Mesenchymal stem cell (in vitro differentiated cells and primary cell): ENCODE data around the gene SNX10.

Source experiments
- DNase-seq: peaks from one replicate; pipeline ENCODE4 v3.0.0-alpha.2; 2013
- H2AFZ ChIP-seq: one replicate; pipeline ENCODE4 v1.6.1; 2013; ENCODE audit warnings: low read depth, mild to moderate bottlenecking, control low read depth, inconsistent platforms, low read length, moderate library complexity
- H2AK5ac ChIP-seq: 2 replicates; pipeline ENCODE4 v1.6.1; 2013; ENCODE audit warnings: low read length, moderate library complexity, mild to moderate bottlenecking, inconsistent platforms; ENCODE audit not compliant: severe bottlenecking
- H2BK120ac ChIP-seq: one replicate; pipeline ENCODE4 v1.6.1; 2013; ENCODE audit warnings: low read depth, mild to moderate bottlenecking, inconsistent platforms, low read length, moderate library complexity
- H2BK12ac ChIP-seq, 2 experiments: one replicate each; pipeline ENCODE4 v1.6.1; 2013; ENCODE audit warnings: inconsistent platforms in 2 of 2, low read length in 2 of 2, mild to moderate bottlenecking in 2 of 2, moderate library complexity in 2 of 2, control low read depth in 1 of 2
- H2BK15ac ChIP-seq: one replicate; pipeline ENCODE4 v1.6.1; 2013; ENCODE audit warnings: mild to moderate bottlenecking, low read depth, inconsistent platforms; ENCODE audit not compliant: poor library complexity, severe bottlenecking
- H2BK5ac ChIP-seq: 2 replicates; pipeline ENCODE4 v1.6.1; 2013; ENCODE audit warnings: low read depth, mild to moderate bottlenecking, low read length, control low read depth, inconsistent platforms; ENCODE audit not compliant: poor library complexity, severe bottlenecking
- H3K14ac ChIP-seq, 2 experiments: one replicate each; pipeline ENCODE4 v1.6.1; 2013; ENCODE audit warnings: inconsistent platforms in 2 of 2, low read length in 2 of 2, control low read depth in 1 of 2, mild to moderate bottlenecking in 1 of 2, moderate library complexity in 1 of 2
- H3K18ac ChIP-seq, 2 experiments: one replicate each; pipeline ENCODE4 v1.6.1; 2013; ENCODE audit warnings: inconsistent platforms in 2 of 2, low read length in 2 of 2, control low read depth in 1 of 2, low read depth in 1 of 2, mild to moderate bottlenecking in 1 of 2
- H3K23ac ChIP-seq, 2 experiments: one replicate each; pipeline ENCODE4 v1.6.1; 2013; ENCODE audit warnings: inconsistent platforms in 2 of 2, low read length in 2 of 2, mild to moderate bottlenecking in 2 of 2, moderate library complexity in 2 of 2, control low read depth in 1 of 2
- H3K27ac ChIP-seq: 2 replicates; pipeline ENCODE4 v1.5.1; 2013; ENCODE audit warnings: mild to moderate bottlenecking, moderate library complexity, low read length, control low read depth, inconsistent platforms; ENCODE audit not compliant: poor library complexity, severe bottlenecking
- H3K27me3 ChIP-seq, 2 experiments: 2 replicates each; pipeline versions ENCODE4 v1.6.1 to v1.7.0; 2013; ENCODE audit warnings: low read length in 2 of 2, mild to moderate bottlenecking in 2 of 2, moderate library complexity in 2 of 2, control low read depth in 1 of 2, inconsistent platforms in 1 of 2; ENCODE audit not compliant: control insufficient read depth in 1 of 2, insufficient read depth in 1 of 2
- H3K36me3 ChIP-seq, 2 experiments: 2 replicates each; pipeline versions ENCODE4 v1.6.1 to v1.7.0; 2013; ENCODE audit warnings: low read length in 2 of 2, control low read depth in 1 of 2, inconsistent platforms in 1 of 2, low read depth in 1 of 2, mild to moderate bottlenecking in 1 of 2; ENCODE audit not compliant: insufficient read depth in 2 of 2, control insufficient read depth in 1 of 2
- H3K4ac ChIP-seq, 2 experiments: one replicate each; pipeline ENCODE4 v1.6.1; 2013; ENCODE audit warnings: inconsistent platforms in 2 of 2, low read length in 2 of 2, mild to moderate bottlenecking in 2 of 2, moderate library complexity in 2 of 2, control low read depth in 1 of 2, low read depth in 1 of 2
- H3K4me1 ChIP-seq: 2 replicates; pipeline ENCODE4 v1.6.1; 2013; ENCODE audit warnings: low read depth, low read length, control low read depth; ENCODE audit not compliant: control insufficient read depth, insufficient read depth
- H3K4me2 ChIP-seq: 2 replicates; pipeline ENCODE4 v1.6.1; 2013; ENCODE audit warnings: low read length, mild to moderate bottlenecking, inconsistent platforms; ENCODE audit not compliant: poor library complexity, severe bottlenecking
- H3K4me3 ChIP-seq, 2 experiments: 2 replicates each; pipeline versions ENCODE4 v1.5.1 to v1.7.0; 2013; ENCODE audit warnings: low read length in 2 of 2, mild to moderate bottlenecking in 2 of 2, control low read depth in 1 of 2, low read depth in 1 of 2; ENCODE audit not compliant: insufficient read depth in 1 of 2
- H3K79me1 ChIP-seq: replicated peaks from 2 replicates; pipeline ENCODE4 v1.6.1; 2013; ENCODE audit warnings: mild to moderate bottlenecking, control low read depth, low read length, inconsistent platforms; ENCODE audit not compliant: poor library complexity, severe bottlenecking
- H3K9ac ChIP-seq: 2 replicates; pipeline ENCODE4 v1.7.0; 2013; ENCODE audit warnings: mild to moderate bottlenecking, low read length, moderate library complexity
- H3K9me3 ChIP-seq: 2 replicates; pipeline ENCODE4 v1.7.0; 2013; ENCODE audit warnings: mild to moderate bottlenecking, low read length; ENCODE audit not compliant: control insufficient read depth
- H4K8ac ChIP-seq: one replicate; pipeline ENCODE4 v1.6.1; 2013; ENCODE audit warnings: inconsistent platforms, mild to moderate bottlenecking, low read length, moderate library complexity
- H4K91ac ChIP-seq: one replicate; pipeline ENCODE4 v1.6.1; 2013; ENCODE audit warnings: mild to moderate bottlenecking, low read length, inconsistent platforms
- WGBS: methylation state at CpG from one replicate; pipeline ENCODE4 v1.1.7; 2013; ENCODE audit warnings: mixed read lengths; 5-methylcytosine and 5-hydroxymethylcytosine counted together

SNX10 gene

GRCh38 chr7:26376175-26376917, 84.7 kb downstream of the SNX10 start:
- peak overlapping the region; percentile 71 for H2AFZ ChIP-seq
- under 1% methylated on average over 69 of the region's 88 CpGs for WGBS

GRCh38 chr7:26378016-26378415, 86.4 kb downstream of the SNX10 start:
- Histone ChIP-seq H3K9ac (no peak overlapping the region), H2AFZ (no peak overlapping the region), H3K18ac (no peak overlapping the region), H2BK5ac (no peak overlapping the region), H3K27me3 (peaks cover 33 to 64% of the 10 kb centered on the region in 2 experiments), H2BK15ac (no peak overlapping the region), H2BK12ac (no peak overlapping the region), H3K4me3 (no peak overlapping the region), H3K79me1 (no peaks in the 10 kb centered on the region), H3K4me2 (no peak overlapping the region), H3K36me3 (no peaks in the 10 kb centered on the region), H4K91ac (no peak overlapping the region), H3K27ac (no peak overlapping the region), H3K23ac (no peak overlapping the region), H2AK5ac (no peak overlapping the region), H3K14ac (no peak overlapping the region), H3K4ac (no peak overlapping the region), H2BK120ac (no peak overlapping the region), H4K8ac (no peak overlapping the region), H3K9me3 (no peaks in the 10 kb centered on the region), H3K4me1 (peaks cover 14% of the 10 kb centered on the region)
- DNase-seq, result no peak
- WGBS, result 92% methylated on average over 7 of the region's 7 CpGs

More at GRCh38 chr7:26376175-26376917, 84.7 kb downstream of the SNX10 start:
- H4K91ac ChIP-seq, result no peak overlapping the region
- peak overlapping the region; percentile 97 for H3K4me2 ChIP-seq
- peaks cover 29 to 56% of the 10 kb centered on the region in 2 experiments for H3K27me3 ChIP-seq
- peak overlapping the region in 1 of 2 experiments; percentile 40 for H3K23ac ChIP-seq
- H3K4me3 ChIP-seq, result peak overlapping the region; percentile 64 to 76
- no peak overlapping the region for H3K18ac ChIP-seq
- H2BK12ac ChIP-seq, result no peak overlapping the region
- peak overlapping the region in 1 of 2 experiments; percentile 79 for H3K14ac ChIP-seq
- H3K9me3 ChIP-seq, result no peaks in the 10 kb centered on the region
- no peak overlapping the region for H3K27ac ChIP-seq
- no peaks in the 10 kb centered on the region for H3K79me1 ChIP-seq
- H2BK5ac ChIP-seq, result no peak overlapping the region
- peaks cover 0 to 3% of the 10 kb centered on the region in 2 experiments for H3K36me3 ChIP-seq
- no peak overlapping the region for H2AK5ac ChIP-seq
- H3K4ac ChIP-seq, result no peak overlapping the region
- peaks cover 14% of the 10 kb centered on the region for H3K4me1 ChIP-seq
- no peak overlapping the region for H4K8ac ChIP-seq
- no peak overlapping the region for H2BK120ac ChIP-seq
- DNase-seq, result no peak
- H2BK15ac ChIP-seq, result no peak overlapping the region
- H3K9ac ChIP-seq, result peak overlapping the region; percentile 56

GRCh38 chr7:26379711-26380110, 88.0 kb downstream of the SNX10 start:
- H4K91ac ChIP-seq, result no peak overlapping the region
- no peak overlapping the region for H3K27ac ChIP-seq
- H3K18ac ChIP-seq, result no peak overlapping the region
- no peak overlapping the region for H3K4me3 ChIP-seq
- no peaks in the 10 kb centered on the region for H3K36me3 ChIP-seq
- no peak overlapping the region for H2AK5ac ChIP-seq
- no peaks in the 10 kb centered on the region for H3K9me3 ChIP-seq
- H2BK12ac ChIP-seq, result no peak overlapping the region
- H2BK120ac ChIP-seq, result no peak overlapping the region
- no peak overlapping the region for H3K9ac ChIP-seq
- no peak overlapping the region for H3K23ac ChIP-seq
- no peak overlapping the region for H3K14ac ChIP-seq
- no peaks in the 10 kb centered on the region for H3K79me1 ChIP-seq
- H3K4me2 ChIP-seq, result no peak overlapping the region
- H3K4me1 ChIP-seq, result peaks cover 14% of the 10 kb centered on the region
- WGBS, result 0% methylated on average over 1 of the region's 3 CpGs
- no peak overlapping the region for H2BK15ac ChIP-seq
- no peak overlapping the region for H2BK5ac ChIP-seq
- no peak for DNase-seq
- no peak overlapping the region for H2AFZ ChIP-seq
- no peak overlapping the region for H3K4ac ChIP-seq
- H4K8ac ChIP-seq, result no peak overlapping the region
- H3K27me3 ChIP-seq, result peaks cover 45 to 65% of the 10 kb centered on the region in 2 experiments

- no peak overlapping the region for H4K91ac ChIP-seq
- no peak overlapping the region for H2BK15ac ChIP-seq
- no peak overlapping the region for H4K8ac ChIP-seq
- H3K36me3 ChIP-seq, result no peaks in the 10 kb centered on the region
- H3K18ac ChIP-seq, result no peak overlapping the region
- H3K4me3 ChIP-seq, result no peak overlapping the region
- peaks cover 5% of the 10 kb centered on the region for H3K4me1 ChIP-seq
- no peak overlapping the region for H3K23ac ChIP-seq
- no peak for DNase-seq
- no peak overlapping the region for H2AFZ ChIP-seq
- 80% methylated on average over 9 of the region's 10 CpGs for WGBS
- H3K27me3 ChIP-seq, result peaks cover 55 to 64% of the 10 kb centered on the region in 2 experiments
- H3K27ac ChIP-seq, result no peak overlapping the region
- H2AK5ac ChIP-seq, result no peak overlapping the region
- no peak overlapping the region for H3K4me2 ChIP-seq
- no peaks in the 10 kb centered on the region for H3K9me3 ChIP-seq
- no peak overlapping the region for H2BK12ac ChIP-seq
- H2BK120ac ChIP-seq, result no peak overlapping the region
- H3K14ac ChIP-seq, result no peak overlapping the region
- no peak overlapping the region for H3K4ac ChIP-seq
- no peak overlapping the region for H2BK5ac ChIP-seq
- no peaks in the 10 kb centered on the region for H3K79me1 ChIP-seq
- H3K9ac ChIP-seq, result no peak overlapping the region
Observed at GRCh38 chr7:26381476-26382353, 90.1 kb downstream of the SNX10 start.
